ENCODE data around the gene CKMT1B. TPM values are rescaled to one million over a fixed set of nuclear protein-coding genes. Genes with fewer than 3 reads are reported as not detected.
"Not testable (repeated sequence)": the region's sequence is repeated elsewhere in the genome, so short reads cannot be mapped to it uniquely, and the experiment has no call there.

CKMT1B gene
- total RNA-seq = 100 to 1,000 TPM; 216 to 227 TPM

- DNase-seq; H3K27ac ChIP-seq; H3K4me3 ChIP-seq; intact Hi-C loops (cut with DNase I); H3K27me3 ChIP-seq; H3K4me1 ChIP-seq; H3K36me3 ChIP-seq; H3K9me3 ChIP-seq; H3K9ac ChIP-seq (ENCODE audit: low read depth in 2 of 2, low read length in 2 of 2): not testable (repeated sequence)
These were observed at the start of gene CKMT1B for GRCh38 chr15:43593328-43594190. CKMT1B (plus strand) TSS chr15:43594027; CDS start chr15:43594219, 192 bp downstream.

- H3K9me3 ChIP-seq = no peaks in the 10 kb centered on the region
- no peak overlapping the region for H3K4me3 ChIP-seq
- DNase-seq = no peak
- H3K27ac ChIP-seq = no peak overlapping the region
- H3K9ac ChIP-seq (ENCODE audit: low read depth in 2 of 2, low read length in 2 of 2) = no peak overlapping the region
- H3K36me3 ChIP-seq = no peaks in the 10 kb centered on the region
- H3K4me1 ChIP-seq = no peaks in the 10 kb centered on the region
- TF ChIP-seq CTCF (IDR thresholded peaks at IDR 0.05) = no peak
- H3K27me3 ChIP-seq = no peaks in the 10 kb centered on the region
- intact Hi-C loops (cut with DNase I) = no loop called here
These were observed 49.6 kb upstream of the CKMT1B start for GRCh38 chr15:43544266-43544665.

- no peaks in the 10 kb centered on the region for H3K36me3 ChIP-seq
- no peaks in the 10 kb centered on the region for H3K9me3 ChIP-seq
- no peak for TF ChIP-seq CTCF (IDR thresholded peaks at IDR 0.05)
- no peak overlapping the region for H3K9ac ChIP-seq (ENCODE audit: low read depth in 2 of 2, low read length in 2 of 2)
- DNase-seq = no peak
- no peak overlapping the region for H3K27ac ChIP-seq
- H3K4me3 ChIP-seq = no peak overlapping the region
- intact Hi-C loops (cut with DNase I) = no loop called here
- no peaks in the 10 kb centered on the region for H3K27me3 ChIP-seq
- H3K4me1 ChIP-seq = no peaks in the 10 kb centered on the region
These were observed 48.4 kb upstream of the CKMT1B start for GRCh38 chr15:43545426-43545825.

GRCh38 chr15:43547539-43547938, 46.3 kb upstream of the CKMT1B start:
- H3K4me1 ChIP-seq = no peaks in the 10 kb centered on the region
- intact Hi-C loops (cut with DNase I) = no loop called here
- H3K27me3 ChIP-seq = no peaks in the 10 kb centered on the region
- H3K27ac ChIP-seq = no peak overlapping the region
- H3K36me3 ChIP-seq = no peaks in the 10 kb centered on the region
- H3K9ac ChIP-seq (ENCODE audit: low read depth in 2 of 2, low read length in 2 of 2) = no peak overlapping the region
- DNase-seq = no peak
- no peak overlapping the region for H3K4me3 ChIP-seq
- TF ChIP-seq CTCF (IDR thresholded peaks at IDR 0.05) = no peak
- no peaks in the 10 kb centered on the region for H3K9me3 ChIP-seq

- Histone ChIP-seq H3K27ac (no peak overlapping the region), H3K36me3 (no peaks in the 10 kb centered on the region), H3K9me3 (no peaks in the 10 kb centered on the region), H3K4me1 (no peaks in the 10 kb centered on the region), H3K4me3 (no peak overlapping the region), H3K27me3 (no peaks in the 10 kb centered on the region), H3K9ac (ENCODE audit: low read depth in 2 of 2, low read length in 2 of 2) (no peak overlapping the region)
- TF ChIP-seq CTCF (IDR thresholded peaks at IDR 0.05) = no peak
- DNase-seq = no peak
- intact Hi-C loops (cut with DNase I) = no loop called here
These were observed 43.1 kb upstream of the CKMT1B start for GRCh38 chr15:43550527-43551363.
